DOHH2 (cell line): ENCODE data around the gene RTN4IP1.

Experiments used
- H3F3A ChIP-seq: fragments of 200-600 bp; sonication (generic), shearing (Covaris generic); 2 replicates; pipeline ENCODE4 v1.6.0; 2016; ENCODE audit warnings: antibody characterized with exemption, mild to moderate bottlenecking; ENCODE audit not compliant: control insufficient read depth, insufficient read depth
- H3K27ac ChIP-seq: fragments of 200-600 bp; sonication (generic); 2 replicates; pipeline ENCODE4 v1.5.1; 2014; ENCODE audit warnings: low read depth, mild to moderate bottlenecking, low read length, moderate library complexity
- H3K27me3 ChIP-seq: fragments of 200-600 bp; sonication (generic); 2 replicates; pipeline ENCODE4 v1.6.1; 2014; ENCODE audit warnings: mild to moderate bottlenecking, low read length, mixed read lengths; ENCODE audit not compliant: control insufficient read depth
- H3K36me3 ChIP-seq: fragments of 200-600 bp; sonication (generic); 2 replicates; pipeline ENCODE4 v1.6.1; 2014; ENCODE audit warnings: mild to moderate bottlenecking, low read length, moderate library complexity, mixed read lengths; ENCODE audit not compliant: control insufficient read depth
- H3K4me1 ChIP-seq: fragments of 200-600 bp; sonication (generic); 2 replicates; pipeline ENCODE4 v1.6.1; 2014; ENCODE audit warnings: mild to moderate bottlenecking, low read length, mixed read lengths; ENCODE audit not compliant: control insufficient read depth
- H3K4me2 ChIP-seq: fragments of 200-600 bp; sonication (generic); 2 replicates; pipeline ENCODE4 v1.6.0; 2014; ENCODE audit warnings: mild to moderate bottlenecking, low read length, moderate library complexity
- H3K4me3 ChIP-seq: fragments of 200-600 bp; sonication (generic); 2 replicates; pipeline ENCODE4 v1.5.1; 2014; ENCODE audit warnings: mild to moderate bottlenecking, low read length, mixed read lengths
- H3K79me2 ChIP-seq: fragments of 200-600 bp; sonication (generic); 2 replicates; pipeline ENCODE4 v1.6.1; 2014; ENCODE audit warnings: mild to moderate bottlenecking, low read length, mixed read lengths; ENCODE audit not compliant: control insufficient read depth
- H3K9me2 ChIP-seq: fragments of 200-600 bp; sonication (generic); replicated peaks from 2 replicates; pipeline ENCODE4 v1.6.1; 2014; ENCODE audit warnings: mild to moderate bottlenecking, low read length, mixed read lengths; ENCODE audit not compliant: control insufficient read depth
- H3K9me3 ChIP-seq: fragments of 200-600 bp; sonication (generic); 2 replicates; pipeline ENCODE4 v1.6.1; 2014; ENCODE audit warnings: antibody characterized with exemption, low read length, mixed read lengths; ENCODE audit not compliant: control insufficient read depth, insufficient read depth
- H4K20me1 ChIP-seq: fragments of 200-600 bp; sonication (generic); 2 replicates; pipeline ENCODE4 v1.6.0; 2014; ENCODE audit warnings: low read depth, mild to moderate bottlenecking, antibody characterized with exemption, low read length, moderate library complexity; ENCODE audit not compliant: control insufficient read depth, insufficient read depth
- CTCF ChIP-seq: fragments of 200-600 bp; sonication (generic); IDR thresholded peaks from one replicate; pipeline ENCODE4 v1.5.1; 2014; ENCODE audit warnings: antibody characterized with exemption, mild to moderate bottlenecking, low read depth, low read length; ENCODE audit not compliant: poor library complexity, severe bottlenecking
- EZH2phosphoT487 ChIP-seq: fragments of 200-600 bp; sonication (generic); IDR thresholded peaks from 2 replicates; pipeline ENCODE4 v1.6.1; 2017; ENCODE audit warnings: borderline replicate concordance, mild to moderate bottlenecking, antibody characterized with exemption, low read length, moderate library complexity, mixed read lengths

The RTN4IP1 gene

DNA sequence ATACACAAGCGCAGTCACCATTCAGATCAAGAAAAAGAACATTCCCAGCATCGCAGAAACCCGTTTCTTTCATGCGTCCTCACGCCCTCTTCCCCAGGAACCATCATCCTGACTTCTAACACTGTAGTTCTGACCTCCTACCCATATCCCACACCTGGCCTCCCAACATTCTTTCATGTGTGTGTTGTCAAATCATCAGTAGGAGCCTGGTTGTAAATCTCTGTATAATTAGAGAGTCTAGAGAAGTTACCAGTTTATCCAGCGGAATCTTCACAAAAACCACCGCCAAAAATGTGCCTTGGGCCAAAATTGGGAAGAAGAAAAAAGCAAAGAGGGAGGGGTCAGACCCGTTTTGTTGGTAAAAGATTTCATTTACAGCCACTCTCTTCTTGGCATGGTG is 91.6 kb downstream of the RTN4IP1 start:
- TF ChIP-seq EZH2phosphoT487 (no peak), CTCF (no peak)
- Histone ChIP-seq H3K79me2 (no peaks in the 10 kb centered on the region), H3K4me2 (no peak overlapping the region), H3F3A (no peaks in the 10 kb centered on the region), H4K20me1 (no peaks in the 10 kb centered on the region), H3K36me3 (peaks cover 76% of the 10 kb centered on the region), H3K27me3 (no peaks in the 10 kb centered on the region), H3K27ac (no peak overlapping the region), H3K4me1 (peaks cover 17% of the 10 kb centered on the region), H3K9me2 (no peaks in the 10 kb centered on the region), H3K9me3 (no peaks in the 10 kb centered on the region), H3K4me3 (no peak overlapping the region)

- Histone ChIP-seq H3K27me3 (no peaks in the 10 kb centered on the region), H3K27ac (no peak overlapping the region), H3K4me1 (peaks cover 22% of the 10 kb centered on the region), H3K4me2 (no peak overlapping the region), H3K36me3 (peaks cover 83% of the 10 kb centered on the region), H3K79me2 (no peaks in the 10 kb centered on the region), H4K20me1 (no peaks in the 10 kb centered on the region), H3K9me2 (no peaks in the 10 kb centered on the region), H3K9me3 (no peaks in the 10 kb centered on the region), H3F3A (no peaks in the 10 kb centered on the region), H3K4me3 (no peak overlapping the region)
- TF ChIP-seq CTCF (no peak), EZH2phosphoT487 (no peak)
Observed at GRCh38 chr6:106536851-106537250, 92.4 kb downstream of the RTN4IP1 start.

- H3F3A ChIP-seq, result no peaks in the 10 kb centered on the region
- H3K4me2 ChIP-seq, result no peak overlapping the region
- H3K9me2 ChIP-seq, result no peaks in the 10 kb centered on the region
- H3K9me3 ChIP-seq, result no peaks in the 10 kb centered on the region
- no peak overlapping the region for H3K4me3 ChIP-seq
- TF ChIP-seq CTCF (no peak), EZH2phosphoT487 (no peak)
- no peaks in the 10 kb centered on the region for H3K79me2 ChIP-seq
- peaks cover 26% of the 10 kb centered on the region for H3K4me1 ChIP-seq
- peaks cover 84% of the 10 kb centered on the region for H3K36me3 ChIP-seq
- H3K27ac ChIP-seq, result no peak overlapping the region
- no peaks in the 10 kb centered on the region for H3K27me3 ChIP-seq
- H4K20me1 ChIP-seq, result no peaks in the 10 kb centered on the region
Observed at GRCh38 chr6:106536357-106536756, 92.9 kb downstream of the RTN4IP1 start.

- Histone ChIP-seq H3K79me2 (no peaks in the 10 kb centered on the region), H3K9me3 (no peaks in the 10 kb centered on the region), H3K9me2 (no peaks in the 10 kb centered on the region), H3K4me3 (no peak overlapping the region), H3F3A (no peaks in the 10 kb centered on the region), H3K4me2 (no peak overlapping the region), H3K27ac (no peak overlapping the region), H4K20me1 (no peaks in the 10 kb centered on the region), H3K4me1 (peaks cover 25% of the 10 kb centered on the region), H3K36me3 (peaks cover 85% of the 10 kb centered on the region), H3K27me3 (no peaks in the 10 kb centered on the region)
- TF ChIP-seq EZH2phosphoT487 (no peak), CTCF (no peak)
Observed at GRCh38 chr6:106535012-106535411, 94.3 kb downstream of the RTN4IP1 start.
